GM13977 (cell line): ENCODE measurements around the gene TMPRSS3.
A peak's percentile ranks its signal among the peaks of the same experiment; 100 is the strongest.

Experiments
- DNase-seq: peaks from one replicate; pipeline ENCODE4 v3.0.0; 2012; ENCODE audit warnings: low spot score
- CTCF ChIP-seq: IDR thresholded peaks from 2 replicates; pipeline ENCODE4 v1.5.1; 2012; ENCODE audit warnings: mild to moderate bottlenecking, control low read depth; ENCODE audit not compliant: insufficient read depth; ENCODE audit errors: extremely low read depth, missing control alignments
- in situ Hi-C: fragments of 300-500 bp; cut with MboI; formaldehyde crosslinking; loops from one replicate; pipeline ENCODE4 v1.12.0; 2022; ENCODE audit warnings: low sequenced_read_pairs, low pct_unique_long_range_greater_than_20kb, mixed read lengths, inconsistent platforms; ENCODE audit not compliant: unreplicated experiment

The TMPRSS3 gene

GRCh38 chr21:42343101-42343500, 52.8 kb downstream of the TMPRSS3 start:
- DNase-seq = no peak
- in situ Hi-C loops = loop anchor here (25.0 kb wide), 1 partner anchor 469 kb away; no protein-coding TSS in a partner anchor
- no peak for TF ChIP-seq CTCF

- in situ Hi-C loops = loop anchor here (25.0 kb wide), 1 partner anchor 470 kb away; no protein-coding TSS in a partner anchor
- TF ChIP-seq CTCF = no peak
- no peak for DNase-seq
Measured at GRCh38 chr21:42341776-42342542, 53.9 kb downstream of the TMPRSS3 start.

- in situ Hi-C loops = loop anchor here (25.0 kb wide), 1 partner anchor 472 kb away; no protein-coding TSS in a partner anchor
- no peak for TF ChIP-seq CTCF
- DNase-seq = no peak
Measured at GRCh38 chr21:42340187-42341050, 55.4 kb downstream of the TMPRSS3 start.

GRCh38 chr21:42338729-42339715, 56.8 kb downstream of the TMPRSS3 start:
- in situ Hi-C loops = loop anchor here (25.0 kb wide), 1 partner anchor 473 kb away; no protein-coding TSS in a partner anchor
- no peak for DNase-seq
- no peak for TF ChIP-seq CTCF

- in situ Hi-C loops = loop anchor here (25.0 kb wide), 1 partner anchor 474 kb away; no protein-coding TSS in a partner anchor
- DNase-seq = peak; percentile 68
- TF ChIP-seq CTCF = peak; percentile 83
Measured at GRCh38 chr21:42337830-42338728, 57.8 kb downstream of the TMPRSS3 start.
